ENCODE results near the gene TAF3.

The TAF3 gene

GRCh38 chr10:8036506-8037198, 218.3 kb downstream of the TAF3 start:
- DNase-seq = no peak

- no peak for DNase-seq
These were observed 219.0 kb downstream of the TAF3 start for GRCh38 chr10:8037199-8037801.

DNA sequence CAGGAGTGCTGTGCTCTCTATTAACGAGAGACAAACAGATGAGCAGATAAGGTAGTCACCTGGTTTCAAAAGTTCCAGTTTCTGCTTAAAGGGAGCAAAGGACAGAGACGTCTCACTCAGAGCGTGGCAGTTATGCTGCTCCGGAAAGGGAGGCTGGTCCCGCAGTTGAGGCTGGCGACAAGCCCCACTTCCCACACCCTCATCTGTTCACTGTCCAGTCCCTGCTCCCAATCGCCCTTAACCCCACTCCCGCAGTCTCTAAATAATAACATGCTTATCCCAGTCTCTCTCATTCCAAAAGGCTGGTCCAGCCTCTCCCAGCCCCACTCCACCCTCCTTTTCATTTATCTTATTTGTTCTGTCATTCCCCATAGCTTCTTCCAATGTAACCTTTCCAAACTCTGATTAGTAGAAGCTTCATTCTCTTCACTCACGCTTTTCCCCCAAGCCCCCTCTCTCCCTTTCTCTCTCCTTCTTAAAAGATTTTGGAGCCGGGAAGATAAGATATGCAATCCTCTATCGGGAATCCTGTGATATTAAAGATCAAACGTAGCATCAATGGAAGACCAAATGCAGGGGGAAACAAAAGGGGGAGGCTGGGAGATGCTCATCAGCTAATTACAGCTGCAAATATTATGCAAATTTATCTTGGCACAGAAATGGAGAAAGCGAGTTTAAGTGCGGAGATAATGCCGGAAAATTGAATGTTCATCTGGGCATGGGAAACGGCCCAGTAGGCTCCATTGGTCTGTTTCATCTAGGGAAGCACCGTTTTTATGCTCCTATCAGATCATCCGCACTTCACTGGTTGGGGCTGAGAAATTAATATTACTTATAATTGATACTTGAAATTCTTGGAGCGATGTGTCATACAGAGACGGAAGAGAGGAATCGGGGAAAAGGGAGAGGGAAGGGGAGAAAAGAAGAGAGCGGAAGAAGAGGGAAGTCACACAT, 219.9 kb downstream of the TAF3 start:
- no peak for DNase-seq

DNA sequence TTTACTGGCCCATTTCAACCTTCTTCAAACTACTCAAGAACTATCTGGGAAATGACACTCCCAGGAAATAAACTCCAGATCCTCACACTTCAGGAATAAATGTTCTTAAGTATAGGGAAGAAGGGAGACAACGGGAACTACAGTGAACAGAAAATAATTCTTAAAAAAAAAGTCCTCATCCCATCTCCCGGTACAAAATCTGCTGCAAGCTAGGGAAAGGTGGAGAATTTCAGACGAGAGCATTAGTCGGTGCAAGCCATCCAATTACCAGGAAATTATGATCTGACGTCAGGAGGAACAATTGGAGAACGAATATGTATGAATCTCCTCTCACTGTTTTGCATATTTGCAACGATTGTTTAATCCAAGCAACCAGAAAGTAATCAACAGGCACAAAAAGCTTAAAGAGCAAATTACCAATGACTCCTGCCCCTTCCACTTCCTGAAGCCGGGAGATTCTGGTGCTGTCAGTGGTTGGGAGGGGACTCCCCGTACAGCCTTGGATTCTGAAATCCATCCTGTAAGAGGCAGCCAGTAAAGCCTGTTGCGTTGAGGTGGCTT, 221.1 kb downstream of the TAF3 start:
- DNase-seq = no peak

DNA sequence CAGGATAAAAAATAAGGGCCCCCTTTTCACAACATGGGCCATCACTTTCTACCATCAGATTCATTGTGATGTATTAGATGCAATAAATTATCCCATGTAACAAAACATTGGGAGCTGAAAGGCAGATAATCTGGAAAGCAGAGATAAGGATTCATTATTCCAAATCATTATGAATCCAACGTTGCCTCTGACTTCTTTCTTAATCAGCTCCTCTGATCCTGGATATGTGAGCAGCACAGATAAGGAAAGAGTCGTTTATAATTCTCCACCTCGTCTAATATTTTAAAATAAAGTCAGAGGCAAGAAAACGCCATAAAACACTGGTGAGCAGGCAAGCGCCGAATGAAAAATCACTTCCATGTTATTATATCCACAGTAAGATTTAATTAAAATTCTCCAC, 222.3 kb downstream of the TAF3 start:
- no peak for DNase-seq

- DNase-seq = no peak
These were observed 223.1 kb downstream of the TAF3 start for GRCh38 chr10:8041284-8041991.

- DNase-seq = no peak
These were observed 223.9 kb downstream of the TAF3 start for GRCh38 chr10:8041992-8042720.

- no peak for DNase-seq
These were observed 224.6 kb downstream of the TAF3 start for GRCh38 chr10:8042721-8043568.

GRCh38 chr10:8043569-8044306, 225.4 kb downstream of the TAF3 start:
- no peak for DNase-seq

DNA sequence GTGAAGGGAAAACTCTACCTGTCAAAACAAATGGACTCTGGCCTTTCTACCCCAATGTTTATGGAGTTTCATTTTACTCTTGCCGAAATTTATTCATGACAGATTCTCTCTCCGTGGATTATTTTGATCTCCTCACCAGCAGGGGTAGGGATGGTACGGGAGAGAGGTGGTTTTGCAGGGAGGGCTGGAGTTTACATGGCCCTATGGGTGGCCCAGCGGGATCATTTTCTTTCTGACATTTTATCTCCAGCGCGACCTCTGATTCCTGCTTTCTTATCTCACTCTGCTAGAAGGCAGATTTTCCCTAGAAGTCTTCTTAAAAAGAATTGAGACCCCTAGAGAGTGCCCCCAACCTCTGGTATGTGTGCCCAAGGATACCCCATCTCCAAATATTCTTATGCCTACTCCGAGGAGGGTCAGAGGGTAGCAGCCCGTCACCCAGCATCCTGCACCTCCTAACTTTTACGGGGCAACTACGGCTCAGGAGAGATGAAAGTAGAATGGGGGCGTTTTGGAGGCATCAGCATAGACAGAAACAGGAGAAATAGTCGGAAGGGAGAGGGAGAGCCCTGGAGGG, 226.1 kb downstream of the TAF3 start:
- no peak for DNase-seq

- DNase-seq = no peak
These were observed 226.8 kb downstream of the TAF3 start for GRCh38 chr10:8044908-8045725.

GRCh38 chr10:8045726-8046494, 227.6 kb downstream of the TAF3 start:
- DNase-seq = no peak

DNA sequence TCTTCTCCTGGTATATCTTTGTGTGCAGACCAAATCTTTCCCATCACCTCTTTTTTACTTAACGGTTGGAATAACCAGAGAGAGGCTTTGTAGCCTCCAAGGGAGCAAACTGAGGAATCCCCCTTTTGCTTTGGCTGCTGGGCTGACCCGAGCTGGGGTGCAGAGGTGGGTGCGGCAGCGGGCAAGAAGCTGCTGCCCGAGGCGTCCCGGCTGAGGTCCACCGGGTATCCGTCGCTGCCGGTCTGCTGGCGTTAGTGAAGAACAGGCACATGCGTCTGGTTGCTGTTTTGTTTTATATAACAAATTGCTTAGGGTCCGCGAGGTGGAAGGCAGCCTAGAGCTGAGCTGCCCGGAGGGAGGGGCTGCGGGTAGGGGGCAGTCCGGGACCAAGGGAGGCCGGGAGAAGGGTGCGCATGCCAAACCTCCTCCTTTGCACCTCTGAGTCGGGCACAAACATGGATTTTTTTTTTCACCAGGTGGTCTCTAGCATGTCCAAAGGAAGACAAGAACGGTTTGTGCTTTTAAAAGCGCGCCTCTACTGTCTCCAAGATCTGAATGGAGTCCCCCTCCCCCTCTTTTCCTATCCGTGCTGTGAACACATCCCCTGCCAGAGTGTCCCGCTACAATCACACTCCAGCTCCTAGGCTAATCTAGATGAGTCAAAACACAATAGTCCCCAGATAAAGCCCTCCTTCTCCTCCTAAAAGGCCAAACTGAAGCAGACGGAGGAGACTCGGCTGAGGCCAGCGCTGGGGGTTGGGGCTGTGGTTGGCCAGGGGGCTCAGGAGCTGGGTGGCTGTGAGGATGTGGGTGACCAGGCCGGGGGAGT, 229.4 kb downstream of the TAF3 start:
- DNase-seq = no peak

GRCh38 chr10:8048281-8049008, 230.1 kb downstream of the TAF3 start:
- no peak for DNase-seq

GRCh38 chr10:8049045-8049864, 230.9 kb downstream of the TAF3 start:
- no peak for DNase-seq

All from SW 1271 (cell line).